Mesothelial cell of epicardium (in vitro differentiated cells): ENCODE results near the gene PRSS16. TPM values are rescaled to one million over a fixed set of nuclear protein-coding genes. Genes with fewer than 3 reads are reported as not detected.

Source experiments
- DNase-seq, 2 experiments: peaks; one replicate each; pipeline ENCODE4 v3.0.0; 2021; ENCODE audit warnings: low spot score in 2 of 2; ENCODE audit not compliant: unreplicated experiment in 2 of 2
- H3K27ac Mint-ChIP-seq: 2 replicates; pipeline ENCODE4 v1.8.0; 2021; ENCODE audit warnings: mixed read lengths
- H3K27me3 Mint-ChIP-seq: 2 replicates; pipeline ENCODE4 v1.8.0; 2021; ENCODE audit warnings: low read depth, mixed read lengths
- H3K36me3 Mint-ChIP-seq: 2 replicates; pipeline ENCODE4 v1.8.0; 2021; ENCODE audit warnings: mixed read lengths
- H3K4me1 Mint-ChIP-seq: 2 replicates; pipeline ENCODE4 v1.8.0; 2021; ENCODE audit warnings: mixed read lengths
- H3K4me3 Mint-ChIP-seq: 2 replicates; pipeline ENCODE4 v1.8.0; 2021; ENCODE audit warnings: mild to moderate bottlenecking, moderate library complexity, mixed read lengths
- H3K9me3 Mint-ChIP-seq: 2 replicates; pipeline ENCODE4 v1.8.0; 2021; ENCODE audit warnings: mixed read lengths
- CTCF ChIP-seq: fragments of 200-600 bp; sonication (generic); IDR thresholded peaks from one replicate; pipeline ENCODE4 v1.5.0; 2021; ENCODE audit warnings: antibody characterized with exemption; ENCODE audit not compliant: unreplicated experiment
- total RNA-seq: library from RNA; stranded (reverse); gene quantifications from 3 replicates; pipeline ENCODE4 v1.2.1, GENCODE V29; 2021

PRSS16 gene
- total RNA-seq, 1 donor from 2014 or later, result 19.1 TPM

- Mint-ChIP-seq H3K4me1 (peaks cover 17% of the 10 kb centered on the region), H3K4me3 (peak overlapping the region; percentile 84), H3K27me3 (peaks cover 36% of the 10 kb centered on the region), H3K36me3 (no peaks in the 10 kb centered on the region), H3K9me3 (peaks cover under 1% of the 10 kb centered on the region), H3K27ac (peak overlapping the region; percentile 62)
- DNase-seq, result peak in 1 of 2 experiments; percentile 46
- TF ChIP-seq CTCF, result no peak
Measured at GRCh38 chr6:27238010-27238983, 9.2 kb upstream of the PRSS16 start.

GRCh38 chr6:27239258-27239657 lies 8.2 kb upstream of the PRSS16 start:
- no peak for DNase-seq
- Mint-ChIP-seq H3K4me1 (peaks cover 17% of the 10 kb centered on the region), H3K36me3 (no peaks in the 10 kb centered on the region), H3K27me3 (peaks cover 40% of the 10 kb centered on the region), H3K4me3 (no peak overlapping the region), H3K27ac (no peak overlapping the region), H3K9me3 (no peaks in the 10 kb centered on the region)
- no peak for TF ChIP-seq CTCF

DNA sequence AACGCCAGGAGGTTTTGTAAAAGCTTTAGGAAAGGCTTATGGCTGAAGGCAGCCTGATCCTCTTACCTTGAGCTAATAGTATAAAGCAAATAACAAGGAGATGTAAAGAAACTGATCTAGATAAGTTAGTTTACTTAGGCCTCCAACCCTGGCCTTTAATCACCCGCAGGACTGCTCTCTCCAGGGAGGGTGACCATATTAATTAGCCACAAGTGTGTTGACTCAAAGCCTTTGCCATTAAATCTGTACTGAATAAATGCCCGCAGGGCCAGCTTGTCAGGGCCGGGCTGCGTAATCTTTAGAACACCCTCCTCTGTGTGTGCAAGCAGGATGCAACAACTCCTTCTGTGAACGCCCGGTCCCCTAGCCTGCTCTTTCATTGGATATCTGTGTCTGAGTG lies 6.1 kb upstream of the PRSS16 start:
- Mint-ChIP-seq H3K36me3 (no peaks in the 10 kb centered on the region), H3K27ac (no peak overlapping the region), H3K4me3 (no peak overlapping the region), H3K9me3 (no peaks in the 10 kb centered on the region), H3K4me1 (peaks cover 12% of the 10 kb centered on the region), H3K27me3 (peaks cover 34% of the 10 kb centered on the region)
- TF ChIP-seq CTCF, result no peak
- DNase-seq, result no peak

- Mint-ChIP-seq H3K27ac (no peak overlapping the region), H3K4me1 (peaks cover 8% of the 10 kb centered on the region), H3K4me3 (no peak overlapping the region), H3K27me3 (peaks cover 25% of the 10 kb centered on the region), H3K36me3 (no peaks in the 10 kb centered on the region), H3K9me3 (no peaks in the 10 kb centered on the region)
- TF ChIP-seq CTCF, result no peak
- no peak for DNase-seq
Measured at GRCh38 chr6:27242589-27243265, 4.8 kb upstream of the PRSS16 start.

DNA sequence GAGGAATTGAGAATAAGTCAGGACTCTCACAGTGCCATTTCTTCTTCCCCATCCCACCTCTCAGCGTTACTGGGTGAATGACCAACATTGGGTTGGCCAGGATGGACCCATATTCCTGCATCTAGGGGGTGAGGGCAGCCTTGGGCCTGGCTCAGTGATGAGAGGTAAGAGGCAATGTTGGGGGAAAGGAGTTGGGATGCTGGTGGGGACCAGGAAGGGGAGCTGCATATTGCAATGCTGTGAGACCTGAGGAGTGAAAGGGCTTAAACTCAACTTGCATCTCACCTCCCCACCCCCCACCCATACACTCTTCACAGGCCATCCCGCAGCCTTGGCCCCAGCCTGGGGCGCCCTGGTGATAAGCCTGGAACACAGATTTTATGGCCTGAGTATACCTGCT lies 1.3 kb downstream of the PRSS16 start:
- H3K4me1 Mint-ChIP-seq, result peaks cover 8% of the 10 kb centered on the region
- DNase-seq, result no peak
- no peaks in the 10 kb centered on the region for H3K36me3 Mint-ChIP-seq
- H3K4me3 Mint-ChIP-seq, result no peak overlapping the region
- no peaks in the 10 kb centered on the region for H3K9me3 Mint-ChIP-seq
- no peak overlapping the region for H3K27ac Mint-ChIP-seq
- peaks cover 20% of the 10 kb centered on the region for H3K27me3 Mint-ChIP-seq
- TF ChIP-seq CTCF, result no peak
